GM23338 (cell line): ENCODE measurements around the gene TRAF7. TPM values are rescaled to one million over a fixed set of nuclear protein-coding genes. Genes with fewer than 3 reads are reported as not detected.

Experiments
- ATAC-seq: fragments of 200-7000 bp; cut with Tn5 transposase; 3 replicates; pipeline ENCODE4 v1.9.1; 2020
- DNase-seq: peaks from one replicate; pipeline ENCODE4 v3.0.0-alpha.2; 2015; ENCODE audit warnings: low spot score
- H2AFZ ChIP-seq: fragments of 200-600 bp; sonication (generic); 2 replicates; pipeline ENCODE4 v1.8.0; 2016; ENCODE audit warnings: antibody characterized with exemption, mild to moderate bottlenecking, moderate library complexity
- H3F3A ChIP-seq: fragments of 200-600 bp; sonication (generic); replicated peaks from 2 replicates; pipeline ENCODE4 v1.8.0; 2017; ENCODE audit warnings: antibody characterized with exemption, mixed run types, low read depth
- H3K27ac ChIP-seq: fragments of 200-600 bp; sonication (generic); 2 replicates; pipeline ENCODE4 v1.6.1; 2016; ENCODE audit warnings: low read depth
- H3K27me3 ChIP-seq: fragments of 200-600 bp; sonication (generic); 2 replicates; pipeline ENCODE4 v1.8.0; 2016; ENCODE audit warnings: mild to moderate bottlenecking, mixed run types, moderate library complexity; ENCODE audit not compliant: insufficient read depth
- H3K36me3 ChIP-seq: fragments of 200-600 bp; sonication (generic); 2 replicates; pipeline ENCODE4 v1.8.0; 2016; ENCODE audit warnings: mild to moderate bottlenecking; ENCODE audit not compliant: insufficient read depth
- H3K4me1 ChIP-seq: fragments of 200-600 bp; sonication (generic); 2 replicates; pipeline ENCODE4 v1.8.0; 2016; ENCODE audit warnings: mild to moderate bottlenecking, moderate library complexity; ENCODE audit not compliant: insufficient read depth
- H3K4me2 ChIP-seq: fragments of 200-600 bp; sonication (generic); 2 replicates; pipeline ENCODE4 v1.7.1; 2017; ENCODE audit warnings: mixed run types
- H3K4me3 ChIP-seq: fragments of 200-600 bp; sonication (generic); 2 replicates; pipeline ENCODE4 v1.6.1; 2016; ENCODE audit warnings: mixed run types
- H3K79me2 ChIP-seq: fragments of 200-600 bp; sonication (generic); replicated peaks from 2 replicates; pipeline ENCODE4 v1.8.0; 2017; ENCODE audit warnings: mild to moderate bottlenecking; ENCODE audit not compliant: insufficient read depth
- H3K9me2 ChIP-seq: fragments of 200-600 bp; sonication (generic); 2 replicates; pipeline ENCODE4 v1.8.0; 2017; ENCODE audit not compliant: insufficient read depth
- H4K20me1 ChIP-seq: fragments of 200-600 bp; sonication (generic); replicated peaks from 2 replicates; pipeline ENCODE4 v1.8.0; 2017; ENCODE audit warnings: mild to moderate bottlenecking; ENCODE audit not compliant: insufficient read depth
- H3K27ac Mint-ChIP-seq: 2 replicates; pipeline ENCODE4 v1.8.0; 2020; ENCODE audit warnings: inconsistent platforms, mild to moderate bottlenecking, moderate library complexity, mixed read lengths
- H3K27me3 Mint-ChIP-seq: 3 replicates; pipeline ENCODE4 v1.8.0; 2022; ENCODE audit warnings: low read depth, mild to moderate bottlenecking, moderate library complexity, mixed read lengths, inconsistent platforms; ENCODE audit not compliant: insufficient read depth, poor library complexity
- H3K36me3 Mint-ChIP-seq: 3 replicates; pipeline ENCODE4 v1.8.0; 2021; ENCODE audit warnings: low read depth, mild to moderate bottlenecking, inconsistent platforms, moderate library complexity, mixed read lengths
- H3K4me1 Mint-ChIP-seq: 3 replicates; pipeline ENCODE4 v1.8.0; 2020; ENCODE audit warnings: mild to moderate bottlenecking, inconsistent platforms, mixed read lengths
- H3K4me3 Mint-ChIP-seq: 3 replicates; pipeline ENCODE4 v1.8.0; 2021; ENCODE audit warnings: moderate library complexity, mild to moderate bottlenecking, inconsistent platforms, mixed read lengths
- H3K9me3 Mint-ChIP-seq: 3 replicates; pipeline ENCODE4 v1.8.0; 2020; ENCODE audit warnings: moderate library complexity, mild to moderate bottlenecking, inconsistent platforms, mixed read lengths
- CREB1 ChIP-seq: fragments of 250-450 bp; sonication (Bioruptor Pico); IDR thresholded peaks from 2 replicates; pipeline ENCODE4 v1.5.0; 2020; ENCODE audit warnings: low read depth, mild to moderate bottlenecking, moderate library complexity
- CTCF ChIP-seq, 2 experiments: fragments of 200-600 bp in 1 of 2; sonication (generic) in 1 of 2; conservative IDR thresholded peaks; 2 replicates each; pipeline versions ENCODE4 v1.5.1 to v1.6.1; 2016 to 2017; ENCODE audit warnings: antibody characterized with exemption in 2 of 2, low read depth in 2 of 2, mild to moderate bottlenecking in 2 of 2, moderate library complexity in 1 of 2
- ETS1 ChIP-seq: IDR thresholded peaks from 2 replicates; pipeline ENCODE4 v1.6.1; 2016; ENCODE audit warnings: antibody characterized with exemption
- EZH2 ChIP-seq: fragments of 200-600 bp; sonication (generic); IDR thresholded peaks from one replicate; pipeline ENCODE4 v1.8.0; 2017; ENCODE audit warnings: antibody characterized with exemption, mild to moderate bottlenecking, low read depth; ENCODE audit not compliant: unreplicated experiment
- EZH2phosphoT487 ChIP-seq: fragments of 200-600 bp; sonication (generic); IDR thresholded peaks from one replicate; pipeline ENCODE4 v1.8.1; 2018; ENCODE audit warnings: antibody characterized with exemption; ENCODE audit not compliant: unreplicated experiment
- JUNB ChIP-seq: IDR thresholded peaks from one replicate; pipeline ENCODE4 v1.6.1; 2016; ENCODE audit warnings: antibody characterized with exemption; ENCODE audit not compliant: unreplicated experiment
- NANOG ChIP-seq: IDR thresholded peaks from 2 replicates; pipeline ENCODE4 v1.6.1; 2016; ENCODE audit warnings: antibody characterized with exemption, borderline replicate concordance
- POLR2AphosphoS5 ChIP-seq: IDR thresholded peaks from 2 replicates; pipeline ENCODE4 v1.6.1; 2016; ENCODE audit warnings: antibody characterized with exemption, low read depth
- STAT1 ChIP-seq: IDR thresholded peaks from one replicate; pipeline ENCODE4 v1.6.1; 2016; ENCODE audit warnings: antibody characterized with exemption; ENCODE audit not compliant: unreplicated experiment
- ZNF114 ChIP-seq: fragments of 250-450 bp; sonication (Bioruptor Pico); IDR thresholded peaks from 2 replicates; pipeline ENCODE4 v1.5.0; 2020; ENCODE audit warnings: mild to moderate bottlenecking, moderate library complexity
- ZNF331 ChIP-seq: fragments of 250-450 bp; sonication (Bioruptor Pico); IDR thresholded peaks from 2 replicates; pipeline ENCODE4 v1.5.0; 2020; ENCODE audit warnings: low read depth, mild to moderate bottlenecking, moderate library complexity
- polyA plus RNA-seq: library from polyadenylated mRNA; unstranded; fragments of >200 nt; fragmentation: Nextera tagmentation; extraction: Ambion mirVana; gene quantifications from 2 replicates; pipeline ENCODE4 v1.2.1, GENCODE V29; 2016
- total RNA-seq: library from RNA; depleted of rRNA; stranded (reverse); fragments of >200 nt; shearing (Covaris generic); gene quantifications from 2 replicates; pipeline ENCODE4 v1.2.3, GENCODE V29; 2014
- TF ChIP-seq, protein P1 (sequence below): fragments of 250-450 bp; sonication (Bioruptor Pico); IDR thresholded peaks from 2 replicates; pipeline ENCODE4 v1.5.0; 2020; ENCODE audit warnings: mild to moderate bottlenecking, moderate library complexity
- TF ChIP-seq, protein P2 (sequence below): IDR thresholded peaks from one replicate; pipeline ENCODE4 v1.6.1; 2018; ENCODE audit warnings: antibody characterized with exemption; ENCODE audit not compliant: unreplicated experiment

The TRAF7 gene
- total and polyA plus RNA-seq, 2 experiments from 2014 or later, result 36.4 to 133 TPM

DNA sequence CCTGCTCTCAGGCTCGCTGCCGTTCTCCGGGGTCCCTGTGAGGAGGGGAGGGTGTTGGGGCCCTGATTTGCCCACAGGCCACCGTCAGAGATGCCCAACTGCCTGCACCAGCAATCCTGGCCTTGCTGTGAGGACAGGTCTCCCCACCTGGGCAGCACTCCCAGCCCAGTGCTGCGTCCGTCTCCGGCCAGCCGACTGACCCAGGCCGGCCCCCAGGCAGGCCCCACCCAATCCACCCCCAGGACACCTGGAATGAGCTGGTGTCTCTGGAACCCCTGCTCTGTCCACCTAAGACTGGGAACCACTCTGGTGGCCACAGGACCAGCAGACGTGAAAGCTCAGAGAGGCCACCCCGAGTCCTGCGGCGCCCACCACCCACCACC, 40.0 kb upstream of the TRAF7 start:
- TF ChIP-seq ZNF331 (CRISPR knock-in tag) (no peak), JUNB (no peak), ZNF114 (no peak), EZH2phosphoT487 (no peak), POLR2AphosphoS5 (no peak), CTCF (conservative IDR thresholded peaks at IDR 0.05; ENCODE audit: low read depth in 2 of 2) (no peak), CREB1 (no peak), STAT1 (no peak), NANOG (no peak), ETS1 (no peak), EZH2 (no peak)
- TF ChIP-seq, protein P1, sequence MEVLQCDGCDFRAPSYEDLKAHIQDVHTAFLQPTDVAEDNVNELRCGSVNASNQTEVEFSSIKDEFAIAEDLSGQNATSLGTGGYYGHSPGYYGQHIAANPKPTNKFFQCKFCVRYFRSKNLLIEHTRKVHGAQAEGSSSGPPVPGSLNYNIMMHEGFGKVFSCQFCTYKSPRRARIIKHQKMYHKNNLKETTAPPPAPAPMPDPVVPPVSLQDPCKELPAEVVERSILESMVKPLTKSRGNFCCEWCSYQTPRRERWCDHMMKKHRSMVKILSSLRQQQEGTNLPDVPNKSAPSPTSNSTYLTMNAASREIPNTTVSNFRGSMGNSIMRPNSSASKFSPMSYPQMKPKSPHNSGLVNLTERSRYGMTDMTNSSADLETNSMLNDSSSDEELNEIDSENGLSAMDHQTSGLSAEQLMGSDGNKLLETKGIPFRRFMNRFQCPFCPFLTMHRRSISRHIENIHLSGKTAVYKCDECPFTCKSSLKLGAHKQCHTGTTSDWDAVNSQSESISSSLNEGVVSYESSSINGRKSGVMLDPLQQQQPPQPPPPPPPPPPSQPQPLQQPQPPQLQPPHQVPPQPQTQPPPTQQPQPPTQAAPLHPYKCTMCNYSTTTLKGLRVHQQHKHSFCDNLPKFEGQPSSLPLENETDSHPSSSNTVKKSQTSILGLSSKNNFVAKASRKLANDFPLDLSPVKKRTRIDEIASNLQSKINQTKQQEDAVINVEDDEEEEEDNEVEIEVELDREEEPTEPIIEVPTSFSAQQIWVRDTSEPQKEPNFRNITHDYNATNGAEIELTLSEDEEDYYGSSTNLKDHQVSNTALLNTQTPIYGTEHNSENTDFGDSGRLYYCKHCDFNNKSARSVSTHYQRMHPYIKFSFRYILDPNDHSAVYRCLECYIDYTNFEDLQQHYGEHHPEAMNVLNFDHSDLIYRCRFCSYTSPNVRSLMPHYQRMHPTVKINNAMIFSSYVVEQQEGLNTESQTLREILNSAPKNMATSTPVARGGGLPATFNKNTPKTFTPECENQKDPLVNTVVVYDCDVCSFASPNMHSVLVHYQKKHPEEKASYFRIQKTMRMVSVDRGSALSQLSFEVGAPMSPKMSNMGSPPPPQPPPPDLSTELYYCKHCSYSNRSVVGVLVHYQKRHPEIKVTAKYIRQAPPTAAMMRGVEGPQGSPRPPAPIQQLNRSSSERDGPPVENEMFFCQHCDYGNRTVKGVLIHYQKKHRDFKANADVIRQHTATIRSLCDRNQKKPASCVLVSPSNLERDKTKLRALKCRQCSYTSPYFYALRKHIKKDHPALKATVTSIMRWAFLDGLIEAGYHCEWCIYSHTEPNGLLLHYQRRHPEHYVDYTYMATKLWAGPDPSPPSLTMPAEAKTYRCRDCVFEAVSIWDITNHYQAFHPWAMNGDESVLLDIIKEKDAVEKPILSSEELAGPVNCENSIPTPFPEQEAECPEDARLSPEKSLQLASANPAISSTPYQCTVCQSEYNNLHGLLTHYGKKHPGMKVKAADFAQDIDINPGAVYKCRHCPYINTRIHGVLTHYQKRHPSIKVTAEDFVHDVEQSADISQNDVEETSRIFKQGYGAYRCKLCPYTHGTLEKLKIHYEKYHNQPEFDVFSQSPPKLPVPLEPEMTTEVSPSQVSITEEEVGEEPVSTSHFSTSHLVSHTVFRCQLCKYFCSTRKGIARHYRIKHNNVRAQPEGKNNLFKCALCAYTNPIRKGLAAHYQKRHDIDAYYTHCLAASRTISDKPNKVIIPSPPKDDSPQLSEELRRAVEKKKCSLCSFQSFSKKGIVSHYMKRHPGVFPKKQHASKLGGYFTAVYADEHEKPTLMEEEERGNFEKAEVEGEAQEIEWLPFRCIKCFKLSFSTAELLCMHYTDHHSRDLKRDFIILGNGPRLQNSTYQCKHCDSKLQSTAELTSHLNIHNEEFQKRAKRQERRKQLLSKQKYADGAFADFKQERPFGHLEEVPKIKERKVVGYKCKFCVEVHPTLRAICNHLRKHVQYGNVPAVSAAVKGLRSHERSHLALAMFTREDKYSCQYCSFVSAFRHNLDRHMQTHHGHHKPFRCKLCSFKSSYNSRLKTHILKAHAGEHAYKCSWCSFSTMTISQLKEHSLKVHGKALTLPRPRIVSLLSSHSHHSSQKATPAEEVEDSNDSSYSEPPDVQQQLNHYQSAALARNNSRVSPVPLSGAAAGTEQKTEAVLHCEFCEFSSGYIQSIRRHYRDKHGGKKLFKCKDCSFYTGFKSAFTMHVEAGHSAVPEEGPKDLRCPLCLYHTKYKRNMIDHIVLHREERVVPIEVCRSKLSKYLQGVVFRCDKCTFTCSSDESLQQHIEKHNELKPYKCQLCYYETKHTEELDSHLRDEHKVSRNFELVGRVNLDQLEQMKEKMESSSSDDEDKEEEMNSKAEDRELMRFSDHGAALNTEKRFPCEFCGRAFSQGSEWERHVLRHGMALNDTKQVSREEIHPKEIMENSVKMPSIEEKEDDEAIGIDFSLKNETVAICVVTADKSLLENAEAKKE (CRISPR knock-in tag), result no peak
- TF ChIP-seq, protein P2, sequence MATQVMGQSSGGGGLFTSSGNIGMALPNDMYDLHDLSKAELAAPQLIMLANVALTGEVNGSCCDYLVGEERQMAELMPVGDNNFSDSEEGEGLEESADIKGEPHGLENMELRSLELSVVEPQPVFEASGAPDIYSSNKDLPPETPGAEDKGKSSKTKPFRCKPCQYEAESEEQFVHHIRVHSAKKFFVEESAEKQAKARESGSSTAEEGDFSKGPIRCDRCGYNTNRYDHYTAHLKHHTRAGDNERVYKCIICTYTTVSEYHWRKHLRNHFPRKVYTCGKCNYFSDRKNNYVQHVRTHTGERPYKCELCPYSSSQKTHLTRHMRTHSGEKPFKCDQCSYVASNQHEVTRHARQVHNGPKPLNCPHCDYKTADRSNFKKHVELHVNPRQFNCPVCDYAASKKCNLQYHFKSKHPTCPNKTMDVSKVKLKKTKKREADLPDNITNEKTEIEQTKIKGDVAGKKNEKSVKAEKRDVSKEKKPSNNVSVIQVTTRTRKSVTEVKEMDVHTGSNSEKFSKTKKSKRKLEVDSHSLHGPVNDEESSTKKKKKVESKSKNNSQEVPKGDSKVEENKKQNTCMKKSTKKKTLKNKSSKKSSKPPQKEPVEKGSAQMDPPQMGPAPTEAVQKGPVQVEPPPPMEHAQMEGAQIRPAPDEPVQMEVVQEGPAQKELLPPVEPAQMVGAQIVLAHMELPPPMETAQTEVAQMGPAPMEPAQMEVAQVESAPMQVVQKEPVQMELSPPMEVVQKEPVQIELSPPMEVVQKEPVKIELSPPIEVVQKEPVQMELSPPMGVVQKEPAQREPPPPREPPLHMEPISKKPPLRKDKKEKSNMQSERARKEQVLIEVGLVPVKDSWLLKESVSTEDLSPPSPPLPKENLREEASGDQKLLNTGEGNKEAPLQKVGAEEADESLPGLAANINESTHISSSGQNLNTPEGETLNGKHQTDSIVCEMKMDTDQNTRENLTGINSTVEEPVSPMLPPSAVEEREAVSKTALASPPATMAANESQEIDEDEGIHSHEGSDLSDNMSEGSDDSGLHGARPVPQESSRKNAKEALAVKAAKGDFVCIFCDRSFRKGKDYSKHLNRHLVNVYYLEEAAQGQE, result no peak
- DNase-seq (no peak), ATAC-seq (no peak)
- no peaks in the 10 kb centered on the region for H3K36me3 ChIP-seq
- no peak overlapping the region for H3K4me3 ChIP-seq
- no peak overlapping the region for H3K27ac ChIP-seq
- Mint-ChIP-seq H3K36me3 (no peaks in the 10 kb centered on the region; the same call in 2 of the 3 replicates), H3K27ac (no peak overlapping the region), H3K4me1 (no peaks in the 10 kb centered on the region), H3K4me3 (no peak overlapping the region), H3K9me3 (no peaks in the 10 kb centered on the region), H3K27me3 (peaks cover 5% of the 10 kb centered on the region)
- no peaks in the 10 kb centered on the region for H3K4me1 ChIP-seq
- no peaks in the 10 kb centered on the region for H3F3A ChIP-seq
- H3K4me2 ChIP-seq, result no peak overlapping the region
- H4K20me1 ChIP-seq, result no peaks in the 10 kb centered on the region
- H3K9me2 ChIP-seq, result no peaks in the 10 kb centered on the region
- H2AFZ ChIP-seq, result no peak overlapping the region
- peaks cover 7% of the 10 kb centered on the region for H3K79me2 ChIP-seq
- no peaks in the 10 kb centered on the region for H3K27me3 ChIP-seq
